H1 (cell line): ENCODE results near the gene SYVN1. TPM values are rescaled to one million over a fixed set of nuclear protein-coding genes. Genes with fewer than 3 reads are reported as not detected.

ENCODE experiments used
- CTCF ChIA-PET: fragments of 300-600 bp; sonication (Branson Sonifier 250); formaldehyde crosslinking; loops from one replicate; lab custom pipeline; 2021; ENCODE audit not compliant: partially characterized antibody; lab: Charles Lee
- POLR2A ChIA-PET: fragments of 300-600 bp; sonication (Branson Sonifier 250); formaldehyde crosslinking; loops from one replicate; lab custom pipeline; 2021; ENCODE audit warnings: inconsistent platforms; ENCODE audit not compliant: partially characterized antibody; lab: Charles Lee
- DNase-seq, 2 experiments: peaks; one replicate each; pipeline versions ENCODE4 v3.0.0 to v3.0.0-alpha.2; 2010 to 2022; ENCODE audit warnings: low spot score in 2 of 2, low read depth in 1 of 2, mixed read lengths in 1 of 2
- FAIRE-seq: peaks from 2 replicates; lab custom pipeline; 2011; peaks lifted over from hg19 to GRCh38; lab: Jason Lieb, UNC
- H2AFZ ChIP-seq: 2 replicates; pipeline ENCODE4 v1.8.1; 2012; ENCODE audit warnings: low read length, inconsistent platforms
- H2AK5ac ChIP-seq: 2 replicates; pipeline ENCODE4 v1.6.1; 2013; ENCODE audit warnings: low read depth, low read length
- H2BK120ac ChIP-seq: replicated peaks from 2 replicates; pipeline ENCODE3; 2013; ENCODE audit warnings: low read depth, low read length, inconsistent platforms
- H2BK12ac ChIP-seq: 2 replicates; pipeline ENCODE4 v1.6.1; 2013; ENCODE audit warnings: low read depth, low read length
- H2BK15ac ChIP-seq: 2 replicates; pipeline ENCODE4 v1.6.1; 2013; ENCODE audit warnings: low read length
- H2BK20ac ChIP-seq: 2 replicates; pipeline ENCODE4 v1.6.1; 2013; ENCODE audit warnings: low read length
- H2BK5ac ChIP-seq: 2 replicates; pipeline ENCODE4 v1.6.1; 2013; ENCODE audit warnings: low read depth, low read length
- H3K14ac ChIP-seq: 2 replicates; pipeline ENCODE4 v1.6.1; 2013; ENCODE audit warnings: inconsistent platforms; ENCODE audit not compliant: insufficient read length
- H3K18ac ChIP-seq: 2 replicates; pipeline ENCODE4 v1.6.1; 2013; ENCODE audit warnings: low read length; ENCODE audit errors: extremely low read depth
- H3K23ac ChIP-seq: 2 replicates; pipeline ENCODE4 v1.6.1; 2013; ENCODE audit warnings: inconsistent platforms; ENCODE audit not compliant: insufficient read length
- H3K23me2 ChIP-seq: 2 replicates; pipeline ENCODE4 v1.6.1; 2013; ENCODE audit warnings: low read depth, low read length
- H3K27ac ChIP-seq: 2 replicates; pipeline ENCODE4 v1.6.1; 2011; ENCODE audit warnings: low read depth, low read length, inconsistent platforms
- H3K27me3 ChIP-seq, 4 experiments: replicated peaks in 1 of 4; 1 replicate in 1 of 4; 2 replicates in 3 of 4; pipeline versions ENCODE4 v1.6.1 to v1.8.1; 2011 to 2013; ENCODE audit warnings: low read length in 3 of 4, mild to moderate bottlenecking in 3 of 4, inconsistent platforms in 2 of 4, mixed read lengths in 2 of 4, moderate library complexity in 1 of 4; ENCODE audit not compliant: control insufficient read depth in 3 of 4, insufficient read depth in 3 of 4; ENCODE audit errors: extremely low read depth in 1 of 4
- H3K36me3 ChIP-seq, 4 experiments: 2 replicates each; pipeline versions ENCODE4 v1.6.1 to v1.8.1; 2011 to 2013; ENCODE audit warnings: mild to moderate bottlenecking in 4 of 4, low read length in 3 of 4, moderate library complexity in 2 of 4, control low read depth in 1 of 4, inconsistent platforms in 1 of 4; ENCODE audit not compliant: insufficient read depth in 4 of 4, control insufficient read depth in 2 of 4
- H3K4ac ChIP-seq: replicated peaks from 2 replicates; pipeline ENCODE3; 2013; ENCODE audit warnings: low read length, low read depth, mixed read lengths, inconsistent platforms; ENCODE audit not compliant: insufficient read length
- H3K4me1 ChIP-seq, 4 experiments: replicated peaks in 1 of 4; 1 replicate in 1 of 4; 2 replicates in 3 of 4; pipeline versions ENCODE4 v1.6.1 to v1.8.1; 2011 to 2013; ENCODE audit warnings: low read length in 3 of 4, inconsistent platforms in 2 of 4, mixed read lengths in 1 of 4; ENCODE audit not compliant: insufficient read depth in 4 of 4, control insufficient read depth in 3 of 4
- H3K4me2 ChIP-seq, 2 experiments: 2 replicates each; pipeline versions ENCODE4 v1.6.1 to v1.8.1; 2011 to 2013; ENCODE audit warnings: low read depth in 2 of 2, low read length in 2 of 2, control low read depth in 1 of 2, inconsistent platforms in 1 of 2, mild to moderate bottlenecking in 1 of 2; ENCODE audit not compliant: insufficient read depth in 1 of 2
- H3K4me3 ChIP-seq, 4 experiments: fragments of 200-600, 300-600 bp in 1 of 4; sonication (generic), shearing (Covaris generic), sonication (Bioruptor Twin) in 1 of 4; 2 replicates each; pipeline versions ENCODE4 v1.5.1 to v1.8.1; 2011 to 2016; ENCODE audit warnings: low read length in 4 of 4, low read depth in 3 of 4, control low read depth in 2 of 4, inconsistent platforms in 2 of 4, mild to moderate bottlenecking in 2 of 4, mixed read lengths in 1 of 4, moderate library complexity in 1 of 4; ENCODE audit not compliant: insufficient read depth in 2 of 4; ENCODE audit errors: extremely low read depth in 1 of 4
- H3K56ac ChIP-seq: replicated peaks from 2 replicates; pipeline ENCODE3; 2013; ENCODE audit warnings: low read depth, mild to moderate bottlenecking, mixed read lengths, low read length, inconsistent platforms; ENCODE audit not compliant: insufficient read length
- H3K79me1 ChIP-seq: 2 replicates; pipeline ENCODE4 v1.6.1; 2013; ENCODE audit warnings: low read depth, low read length, control low read depth
- H3K79me2 ChIP-seq, 2 experiments: 2 replicates each; pipeline versions ENCODE4 v1.6.1 to v1.8.1; 2012 to 2013; ENCODE audit warnings: low read length in 2 of 2, mild to moderate bottlenecking in 2 of 2, inconsistent platforms in 1 of 2; ENCODE audit not compliant: insufficient read depth in 2 of 2, control insufficient read depth in 1 of 2
- H3K9ac ChIP-seq, 4 experiments: replicated peaks in 1 of 4; 1 replicate in 1 of 4; 2 replicates in 3 of 4; pipeline versions ENCODE4 v1.6.1 to v1.8.1; 2011 to 2013; ENCODE audit warnings: low read depth in 3 of 4, low read length in 3 of 4, control low read depth in 2 of 4, mild to moderate bottlenecking in 2 of 4, moderate library complexity in 2 of 4, inconsistent platforms in 1 of 4; ENCODE audit errors: extremely low read depth in 1 of 4
- H3K9me3 ChIP-seq, 2 experiments: 2 replicates each; pipeline versions ENCODE4 v1.6.1 to v1.8.1; 2012 to 2013; ENCODE audit warnings: mild to moderate bottlenecking in 2 of 2, moderate library complexity in 2 of 2, control low read depth in 1 of 2, inconsistent platforms in 1 of 2, low read depth in 1 of 2, low read length in 1 of 2, mixed read lengths in 1 of 2; ENCODE audit not compliant: insufficient read depth in 2 of 2
- H4K20me1 ChIP-seq, 2 experiments: replicated peaks in 1 of 2; 2 replicates each; pipeline versions ENCODE3 to v1.8.1; 2011 to 2013; ENCODE audit warnings: inconsistent platforms in 2 of 2, low read length in 2 of 2, mild to moderate bottlenecking in 1 of 2; ENCODE audit not compliant: insufficient read depth in 2 of 2, control insufficient read depth in 1 of 2
- H4K5ac ChIP-seq: 2 replicates; pipeline ENCODE4 v1.6.1; 2013; ENCODE audit warnings: low read length, low read depth, mixed read lengths, inconsistent platforms; ENCODE audit not compliant: insufficient read length
- H4K8ac ChIP-seq: 2 replicates; pipeline ENCODE4 v1.8.0; 2013; ENCODE audit warnings: mild to moderate bottlenecking, moderate library complexity, low read length, inconsistent platforms; ENCODE audit not compliant: insufficient read depth; ENCODE audit errors: extremely low read depth
- H4K91ac ChIP-seq: replicated peaks from 2 replicates; pipeline ENCODE3; 2013; ENCODE audit warnings: low read length, mixed read lengths, inconsistent platforms; ENCODE audit not compliant: insufficient read length
- CBX8 ChIP-seq: fragments of 300-800, 300-1000 bp; sonication (generic); IDR thresholded peaks from 2 replicates; pipeline ENCODE4 v1.7.1; 2016; ENCODE audit warnings: low read depth, low read length, borderline replicate concordance
- GTF2F1 ChIP-seq: IDR thresholded peaks from 2 replicates; pipeline ENCODE4 v1.6.1; 2012; ENCODE audit warnings: low read depth, low read length, improper control_type of control experiment, borderline replicate concordance
- SP1 ChIP-seq: IDR thresholded peaks from 2 replicates; pipeline ENCODE4 v1.6.1; 2011; ENCODE audit warnings: low read depth, low read length
- TAF7 ChIP-seq: optimal IDR thresholded peaks from 2 replicates; pipeline ENCODE3; 2011; ENCODE audit warnings: low read depth, mild to moderate bottlenecking, inconsistent platforms, low read length, moderate library complexity, borderline replicate concordance
- WGBS, 2 experiments: shearing (Covaris generic) in 1 of 2; methylation state at CpG; one replicate each; pipeline versions ENCODE4 v1.1.6 to v1.1.7; 2013 to 2015; ENCODE audit warnings: low lambda C conversion rate in 2 of 2, mixed read lengths in 2 of 2, inconsistent platforms in 1 of 2, low coverage in 1 of 2, missing lambda C conversion rate in 1 of 2; ENCODE audit not compliant: insufficient replicate concordance in 2 of 2, insufficient coverage in 1 of 2, insufficient read length in 1 of 2; ENCODE audit errors: extremely low coverage in 1 of 2, missing lambda C conversion rate in 1 of 2; 5-methylcytosine and 5-hydroxymethylcytosine counted together
- polyA plus RNA-seq, 7 experiments: library from polyadenylated mRNA; depleted of rRNA in 3 of 7; stranded (reverse) in 5 of 7; unstranded in 2 of 7; fragments of >200 nt in 5 of 7; fragments of 200-250 nt in 2 of 7; gene quantifications; 1 replicate in 5 of 7; 2 replicates in 1 of 7; 4 replicates in 1 of 7; pipeline versions ENCODE4 v1.2.1 to v1.2.3, GENCODE V29; 2011 to 2013; ENCODE audit warnings: missing spikeins in 2 of 7, mixed read lengths in 2 of 7
- total RNA-seq: library from RNA; stranded (reverse); fragmentation: NEBNext Ultra II Directional; extraction: Animal tissue kit (Norgen Biotek cat#: 25700); gene quantifications from 2 replicates; pipeline ENCODE4 v1.2.1, GENCODE V29; 2021

The SYVN1 gene
- total and polyA plus RNA-seq, 2 of the 8 experiments (the other 6 are each of a cell fraction or from before 2014, with no cell fraction given): 27.8 to 29.4 TPM

DNA sequence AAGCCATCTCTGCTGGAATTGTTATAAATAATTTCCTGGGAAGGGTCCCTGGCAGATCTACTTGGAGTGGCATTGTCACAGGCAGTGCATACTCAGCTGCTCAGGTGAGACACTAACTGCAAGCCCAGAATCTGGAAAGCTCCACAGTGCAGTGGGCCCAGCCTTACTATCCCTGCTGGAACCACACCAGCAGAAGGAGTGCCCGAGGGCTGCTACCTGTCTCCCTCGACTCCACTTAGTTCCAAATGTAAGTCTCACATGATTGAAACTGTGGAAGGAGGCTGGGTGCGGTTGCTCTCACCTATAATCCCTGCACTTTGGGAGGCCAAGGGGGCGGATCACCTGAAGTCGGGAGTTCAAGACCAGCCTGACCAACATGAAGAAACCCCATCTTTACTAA is 14.3 kb upstream of the SYVN1 start:
- Histone ChIP-seq H2BK15ac (no peak overlapping the region), H3K4ac (no peak overlapping the region), H4K5ac (no peak overlapping the region), H3K18ac (no peak overlapping the region), H3K4me2 (no peak overlapping the region), H3K23ac (no peak overlapping the region), H2AFZ (no peak overlapping the region), H3K79me2 (no peaks in the 10 kb centered on the region), H3K79me1 (no peaks in the 10 kb centered on the region), H3K4me1 (no peaks in the 10 kb centered on the region), H3K56ac (no peak overlapping the region), H2BK12ac (no peak overlapping the region), H3K27ac (no peak overlapping the region), H4K20me1 (no peaks in the 10 kb centered on the region), H2BK120ac (no peak overlapping the region), H2BK5ac (no peak overlapping the region), H3K23me2 (no peaks in the 10 kb centered on the region), H4K8ac (no peak overlapping the region), H3K4me3 (no peak overlapping the region), H2BK20ac (no peak overlapping the region), H3K9me3 (peaks cover 0 to 7% of the 10 kb centered on the region in 2 experiments; a peak in 1 of 4 replicates), H2AK5ac (no peak overlapping the region), H3K9ac (no peak overlapping the region), H4K91ac (no peak overlapping the region), H3K27me3 (no peaks in the 10 kb centered on the region), H3K36me3 (no peaks in the 10 kb centered on the region), H3K14ac (no peak overlapping the region)
- TF ChIP-seq CBX8 (no peak), GTF2F1 (no peak), TAF7 (no peak), SP1 (no peak)
- FAIRE-seq: no peak
- ChIA-PET CTCF (interaction anchor here (1.0 kb wide), 1 partner anchor 33 kb away, joined by 3 read pairs; the partner anchor contains the start of gene CAPN1), POLR2A (interaction anchor here (1.0 to 1.1 kb wide), 2 partner anchors 12 to 18 kb away, joined by 3 to 4 read pairs; no protein-coding TSS in a partner anchor)
- no peak for DNase-seq
- WGBS, 2 experiments: 89% methylated on average over 5 of the region's 5 CpGs; no CpG with 5 or more reads in 1 of the 2 experiments
